ENCODE measurements around the gene ZNF599.

- TF ChIP-seq GATA2 (IDR thresholded peaks at IDR 0.05; ENCODE audit: low read depth, low read length): no peak
- no peak for TF ChIP-seq GATA3 (IDR thresholded peaks at IDR 0.05; ENCODE audit: low read depth, low read length)
Observed at GRCh38 chr19:34722353-34722752, 50.7 kb downstream of the ZNF599 start.

Data from SH-SY5Y (cell line).